Right ventricle myocardium inferior (tissue), 1 donor: ENCODE measurements around the gene DGKI. TPM values are rescaled to one million over a fixed set of nuclear protein-coding genes. Genes with fewer than 3 reads are reported as not detected.

Experiments
- ATAC-seq: fragments of 200-7000 bp; cut with Tn5 transposase; one replicate; pipeline ENCODE4 v1.9.1; 2020; ENCODE audit warnings: mild to moderate bottlenecking, moderate library complexity
- DNase-seq: peaks from one replicate; pipeline ENCODE4 v3.0.0; 2021; ENCODE audit errors: missing footprints
- intact Hi-C: fragments of 100-400 bp; cut with DNase I; formaldehyde crosslinking; loops from one replicate; pipeline ENCODE4 v1.11.0; 2022
- total RNA-seq: library from RNA; stranded (reverse); fragmentation: NEBNext Ultra II Directional; extraction: Animal tissue kit (Norgen Biotek cat#: 25700); gene quantifications from one replicate; pipeline ENCODE4 v1.2.1, GENCODE V29; 2021
- donor health status: DM: no; HTN: yes; CAD: no; lungs with severe emphysema.

The DGKI gene
- total RNA-seq, 1 donor from 2014 or later = 1.4 TPM

DNA sequence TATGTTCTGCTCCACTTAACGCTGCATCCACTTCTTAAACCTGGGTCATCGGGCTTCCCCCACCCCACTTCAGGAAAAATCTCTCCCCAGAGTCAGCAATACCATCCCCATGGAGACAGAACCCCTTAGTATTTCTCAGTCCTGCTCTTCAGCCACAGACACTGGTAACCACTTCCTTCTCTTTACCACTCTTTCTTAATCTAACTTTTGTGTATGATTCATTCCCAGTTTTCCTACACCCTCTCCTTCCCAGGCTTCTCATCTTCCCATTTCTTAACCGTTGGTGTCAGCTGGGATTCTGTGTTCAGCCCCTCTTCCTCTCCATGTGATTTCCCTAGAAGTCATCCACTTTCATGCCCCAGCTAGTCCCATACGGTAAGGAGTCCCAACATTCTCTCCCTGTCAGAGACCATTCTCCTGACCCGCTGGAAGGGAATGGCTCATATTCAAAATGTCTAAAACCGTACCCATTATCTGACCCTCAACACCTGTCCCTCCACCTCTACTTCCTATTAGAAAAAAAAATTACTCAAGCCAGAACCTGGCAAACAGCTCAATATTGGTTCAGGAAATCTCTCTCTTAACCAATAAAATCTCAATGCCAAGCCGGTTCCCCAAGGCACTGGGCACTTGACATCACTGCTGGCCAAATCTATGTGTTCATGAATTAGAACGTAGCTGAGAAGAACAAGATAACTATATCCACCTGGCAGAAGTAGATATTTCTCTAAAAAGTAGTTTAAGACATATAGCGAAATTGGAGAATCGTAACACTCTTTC, 89.4 kb downstream of the DGKI start:
- intact Hi-C loops = no loop called here
- DNase-seq (no peak), ATAC-seq (no peak)

DNA sequence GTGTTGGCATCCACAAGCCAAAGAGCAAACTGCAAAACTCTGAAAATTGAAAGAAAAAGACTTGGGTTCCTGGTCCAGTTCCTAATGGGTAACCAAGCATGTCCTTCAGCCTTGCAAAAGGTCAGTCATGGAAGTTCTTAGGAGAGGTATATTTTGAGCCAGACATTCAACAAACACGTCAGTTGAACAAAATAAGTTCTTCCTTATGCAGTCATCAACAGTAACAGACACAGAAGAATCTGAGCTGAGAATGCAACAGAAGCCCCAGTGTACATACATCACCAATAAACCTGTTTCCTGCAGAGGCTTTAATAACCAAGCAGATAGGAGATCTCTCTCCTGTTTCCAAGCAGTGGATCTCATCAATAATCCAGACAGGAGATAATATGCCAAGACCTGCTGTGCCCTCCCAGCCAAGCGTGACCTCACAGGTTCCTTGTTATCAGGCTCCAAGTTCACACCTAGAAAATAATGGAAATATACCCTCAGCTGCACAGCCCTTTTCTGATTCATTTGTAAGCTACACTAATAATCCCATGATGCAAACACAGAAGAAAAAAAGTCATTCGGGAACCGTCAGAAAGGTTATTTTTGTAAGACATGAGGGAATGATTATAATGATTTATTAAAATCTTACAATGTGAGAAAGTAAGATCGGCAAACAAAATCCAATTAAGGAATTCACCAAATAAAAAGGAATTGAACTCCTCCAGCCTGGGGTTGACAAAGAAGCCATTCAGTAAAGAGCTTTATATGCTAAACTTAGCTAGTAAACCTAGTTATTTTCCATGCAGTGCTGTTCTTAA, 90.7 kb downstream of the DGKI start:
- intact Hi-C loops = no loop called here
- no peak for DNase-seq
- ATAC-seq = no peak

GRCh38 chr7:137755427-137755826, 91.3 kb downstream of the DGKI start:
- DNase-seq (no peak), ATAC-seq (no peak)
- intact Hi-C loops = no loop called here

DNA sequence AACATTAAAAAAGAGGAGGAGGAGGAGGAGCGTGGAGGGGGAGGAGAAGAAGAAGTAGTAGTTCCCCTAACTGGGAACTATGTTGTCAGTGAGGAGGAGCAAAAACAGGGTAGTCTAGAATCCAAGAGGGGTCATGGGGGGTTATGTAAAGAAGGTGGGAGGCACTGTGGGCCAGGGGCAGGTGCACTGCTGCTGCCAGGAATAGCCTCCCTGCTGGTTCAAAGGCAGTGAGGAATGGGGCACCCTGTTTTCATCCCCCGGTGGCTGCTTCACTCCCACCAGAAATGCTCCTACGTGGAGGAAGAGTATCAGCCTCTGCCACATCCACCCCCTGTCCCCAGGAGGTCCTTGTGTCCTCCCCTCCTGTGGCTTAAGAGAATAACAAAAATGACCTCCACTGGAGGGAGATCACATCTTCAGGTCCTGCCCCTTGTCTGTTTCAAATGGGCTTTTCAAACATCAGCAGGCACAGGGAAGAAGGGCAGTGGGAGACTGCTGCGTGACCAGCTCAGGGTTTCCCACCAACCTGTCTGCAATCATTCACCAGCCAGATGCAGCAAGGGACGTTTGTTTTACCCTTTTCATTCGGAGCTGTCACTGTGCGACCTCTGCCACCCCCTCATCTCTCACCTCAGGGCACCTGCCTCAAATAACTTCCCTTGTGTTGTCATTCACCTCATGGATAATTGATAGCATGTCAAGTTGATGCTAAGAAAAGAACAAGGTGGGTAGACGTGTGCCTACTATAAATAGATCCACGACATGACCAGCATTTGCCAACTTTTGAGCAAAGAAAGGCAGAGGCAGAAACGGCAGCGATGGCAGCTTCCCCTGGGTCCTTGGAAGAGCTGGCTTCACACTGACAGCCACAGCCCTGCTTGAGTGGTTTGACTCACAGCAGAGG, 92.6 kb downstream of the DGKI start:
- ATAC-seq = no peak
- intact Hi-C loops = no loop called here
- DNase-seq = no peak

DNA sequence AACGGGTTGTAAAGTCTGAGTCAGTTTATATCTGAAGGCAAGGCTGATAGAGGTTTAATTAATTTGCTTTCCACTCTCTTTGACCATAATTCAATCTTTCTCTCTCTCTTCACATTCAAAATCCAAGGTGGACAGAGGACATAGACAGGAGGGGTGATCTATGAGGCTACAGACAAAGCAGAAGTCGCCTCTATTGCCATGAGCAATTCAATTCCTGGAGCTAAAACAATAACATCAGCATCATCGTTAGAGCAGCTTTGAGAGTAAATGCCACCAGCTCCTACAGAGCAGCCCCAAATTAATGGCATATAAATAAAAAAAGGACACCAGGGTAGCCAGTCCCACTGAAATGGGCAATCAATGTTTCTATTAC, 93.2 kb downstream of the DGKI start:
- intact Hi-C loops = no loop called here
- ATAC-seq (no peak), DNase-seq (no peak)

DNA sequence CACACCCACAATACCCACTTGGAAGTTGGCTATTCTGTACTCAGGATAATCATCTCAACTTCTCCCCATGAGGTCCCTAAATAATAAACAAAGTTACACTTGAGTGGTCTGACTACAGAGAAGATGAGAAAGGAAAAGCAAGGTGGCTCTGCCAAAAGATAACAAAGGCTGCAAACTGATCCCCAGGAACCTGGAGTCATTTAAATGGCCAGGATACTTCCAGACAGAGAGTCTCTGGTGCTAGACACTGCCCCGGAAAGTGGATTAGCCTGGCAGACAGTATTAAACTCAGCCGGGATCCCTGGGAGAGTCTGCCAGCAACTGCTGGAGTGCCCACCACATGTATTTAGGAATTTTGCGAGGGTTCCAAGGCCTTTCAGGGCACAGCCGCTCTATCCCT, 93.7 kb downstream of the DGKI start:
- DNase-seq (no peak), ATAC-seq (no peak)
- intact Hi-C loops = no loop called here

GRCh38 chr7:137751361-137752009, 95.3 kb downstream of the DGKI start:
- intact Hi-C loops = no loop called here

GRCh38 chr7:137747359-137748031, 99.3 kb downstream of the DGKI start:
- no peak for DNase-seq
- intact Hi-C loops = no loop called here
- ATAC-seq = no peak

More at GRCh38 chr7:137751361-137752009, 95.3 kb downstream of the DGKI start:
- ATAC-seq = no peak
- DNase-seq = no peak

- ATAC-seq (no peak), DNase-seq (no peak)
- intact Hi-C loops = no loop called here
These were observed 103.8 kb downstream of the DGKI start for GRCh38 chr7:137743021-137743420.

DNA sequence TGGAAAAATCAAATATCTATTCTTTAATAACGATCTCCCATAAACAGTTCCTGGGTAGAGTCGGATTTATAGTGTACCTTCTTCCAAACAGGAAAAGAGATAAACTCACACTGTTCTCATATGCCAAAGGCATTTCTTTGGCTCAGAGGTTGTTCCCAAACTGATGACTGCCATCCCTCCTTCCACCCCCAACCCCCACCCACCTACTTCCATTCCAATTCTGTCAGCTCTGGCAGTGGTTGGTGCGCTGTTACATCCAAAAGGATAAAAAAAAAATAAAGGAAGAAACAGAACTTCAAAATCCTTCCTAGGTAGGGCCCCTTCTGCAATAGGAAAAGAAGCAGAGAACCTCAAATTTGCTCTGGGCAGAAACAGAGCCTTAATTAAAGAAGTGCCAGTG, 104.7 kb downstream of the DGKI start:
- intact Hi-C loops = no loop called here
- DNase-seq = no peak
- ATAC-seq = no peak

- DNase-seq (no peak), ATAC-seq (no peak)
- intact Hi-C loops = no loop called here
These were observed 105.3 kb downstream of the DGKI start for GRCh38 chr7:137741443-137741842.

GRCh38 chr7:137734221-137734620, 112.6 kb downstream of the DGKI start:
- ATAC-seq = no peak
- intact Hi-C loops = no loop called here
- no peak for DNase-seq

DNA sequence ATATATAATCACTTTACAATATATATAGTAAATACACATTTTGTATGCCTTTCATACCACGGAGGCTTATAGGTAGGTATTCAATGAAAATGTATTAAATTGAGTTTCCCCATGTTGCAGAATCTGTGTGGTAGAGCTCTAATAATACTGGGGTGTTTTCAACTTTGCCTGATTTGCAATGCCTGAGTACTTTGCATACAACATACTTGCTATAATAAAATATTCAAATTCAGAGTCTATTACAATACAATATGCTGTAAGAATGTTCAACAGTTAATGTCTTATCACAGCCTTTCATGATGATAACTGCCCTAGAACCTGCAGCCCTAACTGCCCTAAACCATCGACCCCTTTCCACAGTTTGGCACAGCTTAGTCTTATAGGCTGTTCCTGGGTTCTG, 114.6 kb downstream of the DGKI start:
- DNase-seq = no peak
- intact Hi-C loops = no loop called here
- no peak for ATAC-seq

- ATAC-seq = no peak
- no peak for DNase-seq
- intact Hi-C loops = no loop called here
These were observed 115.3 kb downstream of the DGKI start for GRCh38 chr7:137731436-137731835.

DNA sequence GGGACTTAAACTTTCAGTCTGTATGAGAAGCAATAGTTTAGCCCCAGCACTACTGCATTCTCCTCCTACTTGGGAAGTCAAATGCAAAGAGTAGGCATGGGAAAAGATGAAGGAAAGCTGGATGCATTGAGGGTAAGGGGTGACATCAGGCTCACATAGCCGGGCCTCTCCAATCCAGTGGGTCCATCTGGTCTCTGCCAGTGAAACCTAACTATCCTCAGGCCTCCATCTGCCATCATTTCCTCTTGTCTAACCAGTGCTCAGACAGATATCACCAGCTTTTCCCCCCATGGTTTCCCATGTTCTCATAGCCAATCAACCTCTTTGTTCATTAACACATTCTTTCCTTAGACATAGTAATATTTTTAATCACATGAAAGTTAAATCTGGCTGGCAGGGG, 118.3 kb downstream of the DGKI start:
- DNase-seq (no peak), ATAC-seq (no peak)
- intact Hi-C loops = no loop called here

GRCh38 chr7:137727413-137727812, 119.4 kb downstream of the DGKI start:
- intact Hi-C loops = no loop called here
- ATAC-seq = no peak
- no peak for DNase-seq

DNA sequence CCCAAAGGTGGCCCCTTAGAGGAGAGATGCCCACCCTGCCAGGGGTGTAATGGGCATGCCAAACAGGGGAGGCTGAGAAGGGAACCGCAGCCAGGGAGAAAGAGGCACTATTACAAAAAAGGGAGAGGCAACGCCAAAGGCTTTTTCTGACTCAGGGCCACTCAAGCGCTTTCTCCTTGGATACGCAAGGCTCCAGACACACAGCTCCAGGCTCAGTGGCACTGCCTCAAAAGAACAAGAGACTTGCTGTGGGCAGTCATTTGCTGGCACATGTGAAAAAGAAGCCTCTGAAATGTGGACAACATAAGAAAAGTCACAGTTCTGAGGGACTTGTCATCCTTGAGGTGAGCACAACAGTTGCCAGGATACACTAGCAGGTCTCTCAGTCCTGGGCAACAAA, 128.4 kb downstream of the DGKI start:
- ATAC-seq (no peak), DNase-seq (no peak)
- intact Hi-C loops = no loop called here

- ATAC-seq (no peak), DNase-seq (no peak)
- intact Hi-C loops = no loop called here
These were observed 128.9 kb downstream of the DGKI start for GRCh38 chr7:137717811-137718271.
